Sciatic nerve (tissue), 1 donor: ENCODE data around the gene PATL2. TPM values are rescaled to one million over a fixed set of nuclear protein-coding genes. Genes with fewer than 3 reads are reported as not detected.

Experiments used
- total RNA-seq: library from RNA; stranded (reverse); fragmentation: NEBNext Ultra II Directional; extraction: Animal tissue kit (Norgen Biotek cat#: 25700); gene quantifications from one replicate; pipeline ENCODE4 v1.2.1, GENCODE V29; 2021
- donor health status: DM: no; HTN: no; CAD: no.

The PATL2 gene
- total RNA-seq, 1 donor from 2014 or later = 2.9 TPM

Other genes with a start within 250 kb of the PATL2 start
- gene EIF3J, start 174.2 kb downstream of the PATL2 start, total RNA-seq = 68.9 TPM
- 88.0 TPM for gene SPG11, start 47.7 kb downstream of the PATL2 start, total RNA-seq
- 1,758 TPM for gene B2M, start 194 bp upstream of the PATL2 start, total RNA-seq
- 28.0 TPM for gene TRIM69, start 25.2 kb upstream of the PATL2 start, total RNA-seq
- gene TERB2, start 245.4 kb upstream of the PATL2 start, total RNA-seq = not detected